M059J (cell line): Measurements from ENCODE around the gene ZNF385B. TPM values are rescaled to one million over a fixed set of nuclear protein-coding genes. Genes with fewer than 3 reads are reported as not detected.

Experiments
- DNase-seq: peaks from one replicate; pipeline ENCODE4 v3.0.0-alpha.2; 2012; ENCODE audit warnings: low read depth
- total RNA-seq: library from RNA; depleted of rRNA; stranded (reverse); fragments of >200 nt; shearing (Covaris generic); gene quantifications from 2 replicates; pipeline ENCODE4 v1.2.3, GENCODE V29; 2014; rRNA removed

ZNF385B gene
- total RNA-seq, 1 experiment from 2014 or later: 2.4 TPM

DNA sequence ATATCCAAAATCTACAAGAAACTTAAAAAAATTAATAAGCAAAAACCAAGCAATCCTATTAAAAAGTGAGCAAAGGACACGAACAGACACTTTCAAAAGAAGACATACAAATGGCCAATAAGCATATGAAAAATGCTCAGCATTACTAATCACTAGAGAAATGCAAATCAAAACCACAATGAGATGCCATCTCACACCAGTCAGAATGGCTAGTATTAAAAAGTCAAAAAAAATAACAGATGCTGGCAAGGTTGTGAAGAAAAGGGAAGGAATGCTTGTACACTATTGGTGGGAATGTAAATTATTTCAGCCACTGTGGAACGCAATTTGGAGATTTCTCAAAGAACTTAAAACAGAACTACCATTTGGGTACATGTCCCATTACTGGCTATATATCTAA, 467.9 kb downstream of the ZNF385B start:
- peak; percentile 46 for DNase-seq

Other genes starting within 250 kb of the ZNF385B start
- gene CWC22, start 145.7 kb upstream of the ZNF385B start, total RNA-seq: 10.9 and 15.9 TPM in 2 replicates